Mesendoderm (in vitro differentiated cells): ENCODE data around the gene FAM53B.

ENCODE experiments used
- DNase-seq: peaks from one replicate; pipeline ENCODE4 v3.0.0; 2013
- H2AK5ac ChIP-seq: 2 replicates; pipeline ENCODE4 v1.6.1; 2013; ENCODE audit warnings: low read length, inconsistent platforms
- H2BK120ac ChIP-seq: 2 replicates; pipeline ENCODE4 v1.6.1; 2013; ENCODE audit warnings: low read depth, mild to moderate bottlenecking, low read length, moderate library complexity, mixed read lengths
- H2BK15ac ChIP-seq: replicated peaks from 2 replicates; pipeline ENCODE4 v1.6.1; 2013; ENCODE audit warnings: low read depth, mild to moderate bottlenecking, moderate library complexity
- H2BK5ac ChIP-seq: 2 replicates; pipeline ENCODE4 v1.6.1; 2013; ENCODE audit warnings: low read length, inconsistent platforms
- H3K18ac ChIP-seq: 2 replicates; pipeline ENCODE4 v1.6.1; 2013; ENCODE audit warnings: mild to moderate bottlenecking, low read length, mixed read lengths
- H3K23ac ChIP-seq: one replicate; pipeline ENCODE4 v1.6.1; 2013; ENCODE audit warnings: low read length
- H3K27ac ChIP-seq: 2 replicates; pipeline ENCODE4 v1.5.1; 2013; ENCODE audit warnings: low read depth, mild to moderate bottlenecking, inconsistent platforms, low read length, moderate library complexity
- H3K27me3 ChIP-seq: 2 replicates; pipeline ENCODE4 v1.6.1; 2013; ENCODE audit warnings: low read length, control low read depth, mild to moderate bottlenecking, inconsistent platforms; ENCODE audit not compliant: insufficient read depth, poor library complexity
- H3K36me3 ChIP-seq: 2 replicates; pipeline ENCODE4 v1.6.1; 2013; ENCODE audit warnings: low read length, inconsistent platforms; ENCODE audit not compliant: control insufficient read depth, insufficient read depth
- H3K4ac ChIP-seq: one replicate; pipeline ENCODE4 v1.6.1; 2013; ENCODE audit warnings: low read depth, mild to moderate bottlenecking, low read length, moderate library complexity
- H3K4me1 ChIP-seq: 2 replicates; pipeline ENCODE4 v1.6.1; 2013; ENCODE audit warnings: low read depth, low read length, inconsistent platforms; ENCODE audit not compliant: control insufficient read depth
- H3K4me2 ChIP-seq: 2 replicates; pipeline ENCODE4 v1.6.1; 2013; ENCODE audit warnings: low read length
- H3K4me3 ChIP-seq: 2 replicates; pipeline ENCODE4 v1.5.1; 2013; ENCODE audit warnings: mild to moderate bottlenecking, low read length
- H3K56ac ChIP-seq: one replicate; pipeline ENCODE4 v1.6.1; 2013; ENCODE audit warnings: low read length
- H3K79me1 ChIP-seq: 2 replicates; pipeline ENCODE4 v1.6.1; 2013; ENCODE audit warnings: low read length, inconsistent platforms
- H3K79me2 ChIP-seq: 2 replicates; pipeline ENCODE4 v1.6.1; 2013; ENCODE audit warnings: mild to moderate bottlenecking, low read length; ENCODE audit not compliant: control insufficient read depth, insufficient read depth
- H3K9ac ChIP-seq: 2 replicates; pipeline ENCODE4 v1.6.1; 2013; ENCODE audit warnings: low read length, inconsistent platforms
- H4K5ac ChIP-seq: one replicate; pipeline ENCODE4 v1.6.1; 2013; ENCODE audit warnings: low read length
- H4K8ac ChIP-seq: one replicate; pipeline ENCODE4 v1.6.1; 2013; ENCODE audit warnings: low read depth, mild to moderate bottlenecking, control low read depth, low read length, moderate library complexity
- WGBS: extraction: QIAGEN DNeasy Blood & Tissue Kit; methylation state at CpG from one replicate; pipeline ENCODE4 v1.1.7; 2013; ENCODE audit warnings: low lambda C conversion rate, missing lambda C conversion rate; ENCODE audit not compliant: insufficient coverage; ENCODE audit errors: extremely low coverage; 5-methylcytosine and 5-hydroxymethylcytosine counted together

FAM53B gene

GRCh38 chr10:124740369-124741280, 3.6 kb downstream of the FAM53B start:
- no peak overlapping the region for H3K4ac ChIP-seq
- H3K36me3 ChIP-seq = no peaks in the 10 kb centered on the region
- no peak overlapping the region for H2BK5ac ChIP-seq
- no peak overlapping the region for H3K4me2 ChIP-seq
- H3K56ac ChIP-seq = peak overlapping the region; percentile 1
- no peaks in the 10 kb centered on the region for H3K27me3 ChIP-seq
- no peak overlapping the region for H3K4me3 ChIP-seq
- H3K23ac ChIP-seq = no peak overlapping the region
- H2BK120ac ChIP-seq = no peak overlapping the region
- peaks cover 20% of the 10 kb centered on the region for H3K79me2 ChIP-seq
- no peak overlapping the region for H4K8ac ChIP-seq
- no peak overlapping the region for H3K18ac ChIP-seq
- H3K9ac ChIP-seq = peak overlapping the region; percentile 16
- WGBS = no CpG with 5 or more reads among the region's 18 CpGs
- no peak overlapping the region for H2BK15ac ChIP-seq
- H3K4me1 ChIP-seq = peaks cover 28% of the 10 kb centered on the region
- DNase-seq = peak; percentile 38
- no peak overlapping the region for H2AK5ac ChIP-seq
- H3K79me1 ChIP-seq = peaks cover 21% of the 10 kb centered on the region
- H4K5ac ChIP-seq = peak overlapping the region; percentile 9
- H3K27ac ChIP-seq = no peak overlapping the region

GRCh38 chr10:124739986-124740368, 4.2 kb downstream of the FAM53B start:
- Histone ChIP-seq H3K79me2 (peaks cover 23% of the 10 kb centered on the region), H3K18ac (no peak overlapping the region), H2BK15ac (no peak overlapping the region), H4K8ac (no peak overlapping the region), H3K4me1 (peaks cover 28% of the 10 kb centered on the region), H3K4me2 (no peak overlapping the region), H4K5ac (no peak overlapping the region), H2AK5ac (no peak overlapping the region), H3K79me1 (peaks cover 21% of the 10 kb centered on the region), H3K23ac (no peak overlapping the region), H3K27ac (peak overlapping the region; percentile 46), H3K4me3 (no peak overlapping the region), H2BK5ac (no peak overlapping the region), H3K56ac (peak overlapping the region; percentile 25), H3K27me3 (no peaks in the 10 kb centered on the region), H2BK120ac (no peak overlapping the region), H3K36me3 (no peaks in the 10 kb centered on the region), H3K9ac (peak overlapping the region; percentile 27), H3K4ac (no peak overlapping the region)
- no CpG with 5 or more reads among the region's 7 CpGs for WGBS
- DNase-seq = peak; percentile 57

- DNase-seq = peak; percentile 49
- WGBS = no CpG with 5 or more reads among the region's 13 CpGs
- peak overlapping the region; percentile 37 for H3K56ac ChIP-seq
Measured at GRCh38 chr10:124739119-124739921, 4.9 kb downstream of the FAM53B start.

GRCh38 chr10:124738441-124738840, 5.7 kb downstream of the FAM53B start:
- DNase-seq = no peak
- WGBS = no CpG with 5 or more reads among the region's 6 CpGs
- Histone ChIP-seq H3K4me3 (no peak overlapping the region), H3K18ac (no peak overlapping the region), H3K36me3 (no peaks in the 10 kb centered on the region), H3K9ac (no peak overlapping the region), H3K4me2 (no peak overlapping the region), H3K79me1 (peaks cover 29% of the 10 kb centered on the region), H2BK5ac (no peak overlapping the region), H2BK15ac (no peak overlapping the region), H3K27ac (no peak overlapping the region), H4K5ac (no peak overlapping the region), H4K8ac (no peak overlapping the region), H3K23ac (no peak overlapping the region), H3K79me2 (peaks cover 24% of the 10 kb centered on the region), H3K27me3 (no peaks in the 10 kb centered on the region), H3K4me1 (peaks cover 31% of the 10 kb centered on the region), H2AK5ac (no peak overlapping the region), H3K56ac (no peak overlapping the region), H2BK120ac (no peak overlapping the region), H3K4ac (no peak overlapping the region)

More at GRCh38 chr10:124739119-124739921, 4.9 kb downstream of the FAM53B start:
- H3K4me3 ChIP-seq = no peak overlapping the region
- peaks cover 31% of the 10 kb centered on the region for H3K4me1 ChIP-seq
- H3K27me3 ChIP-seq = no peaks in the 10 kb centered on the region
- H3K79me1 ChIP-seq = peaks cover 23% of the 10 kb centered on the region
- H4K5ac ChIP-seq = no peak overlapping the region
- no peak overlapping the region for H2AK5ac ChIP-seq
- no peak overlapping the region for H4K8ac ChIP-seq
- H3K79me2 ChIP-seq = peaks cover 24% of the 10 kb centered on the region
- no peak overlapping the region for H3K4ac ChIP-seq
- H3K9ac ChIP-seq = peak overlapping the region; percentile 27
- no peak overlapping the region for H2BK5ac ChIP-seq
- H2BK15ac ChIP-seq = no peak overlapping the region
- H2BK120ac ChIP-seq = no peak overlapping the region
- H3K18ac ChIP-seq = peak overlapping the region; percentile 21
- no peaks in the 10 kb centered on the region for H3K36me3 ChIP-seq
- peak overlapping the region; percentile 83 for H3K23ac ChIP-seq
- no peak overlapping the region for H3K4me2 ChIP-seq
- no peak overlapping the region for H3K27ac ChIP-seq

GRCh38 chr10:124737708-124738107, 6.5 kb downstream of the FAM53B start:
- Histone ChIP-seq H3K56ac (no peak overlapping the region), H3K36me3 (no peaks in the 10 kb centered on the region), H3K27me3 (no peaks in the 10 kb centered on the region), H3K23ac (peak overlapping the region; percentile 72), H3K4me3 (no peak overlapping the region), H3K4me1 (peaks cover 31% of the 10 kb centered on the region), H2BK5ac (no peak overlapping the region), H2BK15ac (no peak overlapping the region), H2BK120ac (no peak overlapping the region), H3K9ac (no peak overlapping the region), H3K4me2 (no peak overlapping the region), H3K4ac (no peak overlapping the region), H4K8ac (no peak overlapping the region), H3K79me2 (peaks cover 24% of the 10 kb centered on the region), H3K27ac (no peak overlapping the region), H4K5ac (no peak overlapping the region), H2AK5ac (no peak overlapping the region), H3K79me1 (peaks cover 31% of the 10 kb centered on the region), H3K18ac (no peak overlapping the region)
- no peak for DNase-seq
- WGBS = no CpG with 5 or more reads among the region's 2 CpGs
